Psoas muscle (tissue), 8 donors: ENCODE data around the gene GNPDA2. TPM values are rescaled to one million over a fixed set of nuclear protein-coding genes. Genes with fewer than 3 reads are reported as not detected.

Experiments used
- ATAC-seq, 4 donors: fragments of 200-7000 bp; cut with Tn5 transposase; one replicate each; pipeline ENCODE4 v1.9.1; 2020; ENCODE audit warnings: moderate library complexity in 3 of 4, mild to moderate bottlenecking in 2 of 4
- DNase-seq, 2 donors: peaks; one replicate each; pipeline ENCODE4 v3.0.0-alpha.2; 2020
- H3K27ac ChIP-seq: fragments of 200-600 bp; one replicate; pipeline ENCODE4 v1.8.0; 2022
- H3K27me3 ChIP-seq, 3 donors: fragments of 200-600 bp in 1 of 3; one replicate each; pipeline versions ENCODE4 v1.6.1 to v1.8.0; 2013 to 2022; ENCODE audit warnings: low read length in 2 of 3, mild to moderate bottlenecking in 2 of 3, moderate library complexity in 1 of 3; ENCODE audit not compliant: insufficient read depth in 3 of 3
- H3K36me3 ChIP-seq, 2 donors: fragments of 200-600 bp in 1 of 2; one replicate each; pipeline versions ENCODE4 v1.6.1 to v1.8.0; 2013 to 2022; ENCODE audit warnings: low read depth in 1 of 2, mild to moderate bottlenecking in 1 of 2, moderate library complexity in 1 of 2; ENCODE audit not compliant: insufficient read depth in 1 of 2
- H3K4me1 ChIP-seq: fragments of 200-600 bp; one replicate; pipeline ENCODE4 v1.8.0; 2022
- H3K4me3 ChIP-seq: fragments of 200-600 bp; one replicate; pipeline ENCODE4 v1.8.0; 2022; ENCODE audit warnings: mild to moderate bottlenecking
- H3K9me3 ChIP-seq: fragments of 200-600 bp; one replicate; pipeline ENCODE4 v1.8.0; 2022
- CTCF ChIP-seq: fragments of 200-600 bp; IDR thresholded peaks from one replicate; pipeline ENCODE4 v1.8.0; 2022; ENCODE audit warnings: antibody characterized with exemption
- WGBS, 3 donors: extraction: QIAGEN DNeasy Blood & Tissue Kit; methylation state at CpG; one replicate each; pipeline versions ENCODE4 v1.1.6 to v1.1.7; 2013; 5-methylcytosine and 5-hydroxymethylcytosine counted together
- intact Hi-C, 2 donors: fragments of 100-400 bp; cut with DNase I; formaldehyde crosslinking; loops; one replicate each; pipeline versions ENCODE4 v1.11.0 to v1.14.2; 2022
- polyA plus RNA-seq, 3 donors: library from polyadenylated mRNA; stranded (reverse); fragments of 200-250 nt; gene quantifications; one replicate each; pipeline ENCODE4 v1.2.3, GENCODE V29; 2013
- total RNA-seq, 4 donors: library from RNA; stranded (reverse); fragmentation: NEBNext Ultra II Directional in 2 of 4; extraction: Animal tissue kit (Norgen Biotek cat#: 25700) in 2 of 4; gene quantifications; one replicate each; pipeline versions ENCODE4 v1.2.1 to v1.2.4, GENCODE V29; 2021 to 2023
- donor health status: healthy with polysubstance abuse.
- donor health status: DM: no; HTN: no; CAD: no; lungs with moderate emphysema.
- donor health status: Bipolar disorder and iron deficiency.
- donor health status: healthy.
- donor health status: DM: yes; HTN: yes; CAD: no.
- donor health status: DM: no; HTN: no; CAD: no.
- donor health status: DM: no; HTN: no; CAD: no.
- donor health status: DM: yes; HTN: yes; CAD: no.

GNPDA2 gene
- total and polyA plus RNA-seq, 7 donors, result 4.6 to 18.9 (median 6.9) TPM

DNA sequence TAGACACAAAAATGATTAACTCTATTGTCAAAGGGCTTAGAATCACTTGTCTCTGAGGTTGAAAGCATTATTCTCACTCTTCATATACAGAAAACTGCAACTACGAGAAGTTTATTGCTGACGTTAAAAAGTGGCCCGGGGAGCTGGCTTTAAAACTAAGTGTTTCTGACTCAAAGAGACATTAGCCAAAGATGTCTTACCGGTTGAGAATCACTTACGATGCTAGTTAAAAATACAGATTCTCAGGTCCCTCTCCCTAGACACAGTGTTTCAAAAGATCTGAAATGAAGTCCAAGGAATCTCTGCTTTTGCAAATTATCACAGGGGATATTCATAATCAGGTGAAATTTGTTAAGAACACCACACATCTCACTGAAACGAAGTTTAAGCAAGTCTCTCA is 1.2 kb downstream of the GNPDA2 start:
- H3K27me3 ChIP-seq, result no peaks in the 10 kb centered on the region
- 26 to 38% (median 26%) methylated on average over 6 of the region's 6 CpGs for WGBS, 3 donors

DNA sequence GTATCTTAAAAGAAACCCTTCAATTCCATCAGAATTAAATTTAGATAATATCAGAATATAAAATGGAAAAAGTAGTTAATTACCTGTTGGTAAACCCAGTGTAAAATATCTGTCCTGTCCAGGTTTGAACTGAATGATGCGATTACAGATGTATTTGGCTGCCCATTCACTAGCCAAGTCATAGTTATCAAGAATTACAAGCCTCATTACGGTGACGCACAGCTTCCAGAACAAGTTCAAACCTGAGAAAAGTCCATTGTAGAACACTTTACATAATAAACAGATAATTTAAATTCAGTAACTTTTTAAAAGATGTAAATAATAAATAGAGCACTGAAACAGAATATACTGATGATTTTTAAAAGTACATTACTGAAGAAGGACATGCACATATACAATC is 4.4 kb downstream of the GNPDA2 start:
- Histone ChIP-seq H3K27me3 (no peaks in the 10 kb centered on the region), H3K4me1 (peaks cover 18% of the 10 kb centered on the region), H3K4me3 (no peak overlapping the region), H3K36me3 (no peaks in the 10 kb centered on the region), H3K9me3 (no peaks in the 10 kb centered on the region), H3K27ac (no peak overlapping the region)
- intact Hi-C loops, result no loop called here
- ATAC-seq, result no peak
- DNase-seq, result no peak
- WGBS, 3 donors, result 58 to 85% (median 63%) methylated on average over 3 of the region's 3 CpGs
- no peak for TF ChIP-seq CTCF

More for the DNA sequence above, 1.2 kb downstream of the GNPDA2 start:
- H3K9me3 ChIP-seq, result no peaks in the 10 kb centered on the region
- H3K36me3 ChIP-seq, result no peaks in the 10 kb centered on the region
- no peak for TF ChIP-seq CTCF
- no peak for DNase-seq
- peak overlapping the region; percentile 78 for H3K4me3 ChIP-seq
- ATAC-seq, result no peak
- H3K27ac ChIP-seq, result no peak overlapping the region
- H3K4me1 ChIP-seq, result peaks cover 13% of the 10 kb centered on the region
- intact Hi-C loops, result no loop called here

GRCh38 chr4:44720371-44720770 is 6.0 kb downstream of the GNPDA2 start:
- Histone ChIP-seq H3K4me1 (peaks cover 14% of the 10 kb centered on the region), H3K36me3 (no peaks in the 10 kb centered on the region), H3K9me3 (no peaks in the 10 kb centered on the region), H3K27ac (no peak overlapping the region), H3K27me3 (no peaks in the 10 kb centered on the region), H3K4me3 (no peak overlapping the region)
- intact Hi-C loops, result no loop called here
- 71 to 81% (median 79%) methylated on average over 4 of the region's 4 CpGs for WGBS, 3 donors
- ATAC-seq (no peak), DNase-seq (no peak)
- no peak for TF ChIP-seq CTCF

DNA sequence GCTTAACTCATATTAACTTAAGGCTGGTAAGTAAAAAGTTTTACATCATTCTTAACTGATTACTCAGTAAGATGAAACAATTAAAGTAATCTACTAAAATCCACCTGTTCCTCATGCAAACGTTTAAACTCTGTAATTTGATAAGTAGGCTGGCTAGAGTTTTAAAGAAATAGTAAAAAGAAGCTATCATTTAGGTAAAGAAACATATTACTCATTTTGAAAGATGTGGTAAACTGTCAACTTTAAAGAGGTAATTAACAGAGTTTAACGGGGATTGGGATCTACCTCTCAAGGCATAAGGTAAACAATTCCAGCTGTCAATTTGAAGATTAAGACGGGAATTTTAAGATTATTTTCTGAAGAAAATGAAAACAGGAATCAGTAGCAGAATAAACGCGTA is 9.8 kb downstream of the GNPDA2 start:
- Histone ChIP-seq H3K27ac (no peak overlapping the region), H3K4me3 (no peak overlapping the region), H3K9me3 (no peaks in the 10 kb centered on the region), H3K4me1 (peaks cover 8% of the 10 kb centered on the region), H3K27me3 (no peaks in the 10 kb centered on the region), H3K36me3 (peaks cover 0 to 23% of the 10 kb centered on the region in 2 donors)
- intact Hi-C loops, result no loop called here
- DNase-seq (no peak), ATAC-seq (no peak)
- WGBS, 3 donors, result 54 to 65% (median 56%) methylated on average over 5 of the region's 5 CpGs
- TF ChIP-seq CTCF, result no peak

DNA sequence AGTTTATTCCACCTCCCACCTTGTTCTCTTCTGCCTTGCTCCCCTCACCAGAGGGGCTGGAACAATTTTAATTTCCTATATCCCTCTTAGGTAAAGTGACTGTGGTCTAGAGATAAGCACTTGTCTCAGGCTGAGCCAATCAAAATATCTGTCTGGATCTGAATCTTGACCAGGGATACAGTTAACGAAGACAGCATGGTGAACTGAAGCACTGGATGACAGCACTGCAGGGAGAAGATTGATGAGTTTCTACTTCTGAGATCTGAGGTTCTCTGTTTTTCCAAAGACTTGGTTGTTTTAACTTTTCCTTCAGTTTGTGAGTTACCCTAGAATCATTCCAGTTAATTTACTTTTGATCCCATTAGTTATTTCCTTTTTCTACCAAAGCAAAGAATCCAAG is 13.2 kb downstream of the GNPDA2 start:
- H3K27me3 ChIP-seq, result no peaks in the 10 kb centered on the region
- H3K36me3 ChIP-seq, result peaks cover 0 to 48% of the 10 kb centered on the region in 2 donors
- intact Hi-C loops, result no loop called here
- no peaks in the 10 kb centered on the region for H3K9me3 ChIP-seq
- no peak overlapping the region for H3K27ac ChIP-seq
- WGBS, 3 donors, result 84 to 100% (median 88%) methylated on average over 1 of the region's 1 CpG
- ATAC-seq, result no peak
- H3K4me3 ChIP-seq, result no peak overlapping the region
- peaks cover 3% of the 10 kb centered on the region for H3K4me1 ChIP-seq
- TF ChIP-seq CTCF, result no peak
- DNase-seq, result no peak
